ENCODE results near the gene RIMBP2. TPM values are rescaled to one million over a fixed set of nuclear protein-coding genes. Genes with fewer than 3 reads are reported as not detected.
"Not testable (repeated sequence)": the region's sequence is repeated elsewhere in the genome, so short reads cannot be mapped to it uniquely, and the experiment has no call there.

RIMBP2 gene
- total and polyA plus RNA-seq, 8 donors = 0.42 to 19.0 (median 16.1) TPM

- Histone ChIP-seq H3K27ac (no peak overlapping the region), H3K9me3 (no peaks in the 10 kb centered on the region), H3K4me1 (no peaks in the 10 kb centered on the region), H3K4me3 (no peak overlapping the region), H3K36me3 (no peaks in the 10 kb centered on the region), H3K27me3 (peaks cover 0 to 30% of the 10 kb centered on the region in 2 donors)
- intact Hi-C loops (cut with DNase I) = no loop called here
- ATAC-seq (no peak), DNase-seq (no peak)
- TF ChIP-seq CTCF (IDR thresholded peaks at IDR 0.05) = no peak
Measured at GRCh38 chr12:130743606-130744005, 27.5 kb upstream of the RIMBP2 start.

- DNase-seq = no peak
- Histone ChIP-seq H3K27ac (no peak overlapping the region), H3K27me3 (peaks cover 0 to 32% of the 10 kb centered on the region in 2 donors), H3K36me3 (no peaks in the 10 kb centered on the region), H3K4me3 (no peak overlapping the region), H3K4me1 (no peaks in the 10 kb centered on the region), H3K9me3 (no peaks in the 10 kb centered on the region)
- ATAC-seq = no peak
- no peak for TF ChIP-seq CTCF (IDR thresholded peaks at IDR 0.05)
- intact Hi-C loops (cut with DNase I) = no loop called here
Measured at GRCh38 chr12:130743176-130743575, 27.1 kb upstream of the RIMBP2 start.

- Histone ChIP-seq H3K9me3 (no peaks in the 10 kb centered on the region), H3K27me3 (peaks cover 0 to 33% of the 10 kb centered on the region in 2 donors), H3K4me1 (no peaks in the 10 kb centered on the region), H3K27ac (no peak overlapping the region), H3K36me3 (no peaks in the 10 kb centered on the region), H3K4me3 (no peak overlapping the region)
- DNase-seq (no peak), ATAC-seq (no peak)
- intact Hi-C loops (cut with DNase I) = no loop called here
- TF ChIP-seq CTCF (IDR thresholded peaks at IDR 0.05) = no peak
Measured at GRCh38 chr12:130742716-130743115, 26.6 kb upstream of the RIMBP2 start.

GRCh38 chr12:130742112-130742511 is 26.0 kb upstream of the RIMBP2 start:
- H3K4me1 ChIP-seq = no peaks in the 10 kb centered on the region
- intact Hi-C loops (cut with DNase I) = no loop called here
- ATAC-seq = no peak
- no peak overlapping the region for H3K27ac ChIP-seq
- peaks cover 0 to 32% of the 10 kb centered on the region in 2 donors for H3K27me3 ChIP-seq
- H3K9me3 ChIP-seq = no peaks in the 10 kb centered on the region
- H3K36me3 ChIP-seq = no peaks in the 10 kb centered on the region
- no peak for DNase-seq
- H3K4me3 ChIP-seq = no peak overlapping the region
- TF ChIP-seq CTCF (IDR thresholded peaks at IDR 0.05) = no peak

GRCh38 chr12:130739571-130739970 is 23.5 kb upstream of the RIMBP2 start:
- intact Hi-C loops (cut with DNase I) = no loop called here
- no peak overlapping the region for H3K27ac ChIP-seq
- no peak for TF ChIP-seq CTCF (IDR thresholded peaks at IDR 0.05)
- DNase-seq (no peak), ATAC-seq (no peak)
- H3K9me3 ChIP-seq = no peaks in the 10 kb centered on the region
- no peaks in the 10 kb centered on the region for H3K4me1 ChIP-seq
- no peak overlapping the region for H3K4me3 ChIP-seq
- H3K27me3 ChIP-seq = peaks cover 0 to 43% of the 10 kb centered on the region in 2 donors
- no peaks in the 10 kb centered on the region for H3K36me3 ChIP-seq

GRCh38 chr12:130738403-130738802 is 22.3 kb upstream of the RIMBP2 start:
- intact Hi-C loops (cut with DNase I); H3K4me1 ChIP-seq; H3K9me3 ChIP-seq; DNase-seq; H3K27ac ChIP-seq; ATAC-seq; H3K36me3 ChIP-seq; H3K4me3 ChIP-seq: not testable (repeated sequence)
- H3K27me3 ChIP-seq = peaks cover 0 to 49% of the 10 kb centered on the region in 2 donors
